HepG2 (cell line): ENCODE data around the gene GUCY1A1. TPM values are rescaled to one million over a fixed set of nuclear protein-coding genes. Genes with fewer than 3 reads are reported as not detected.
A peak's percentile ranks its signal among the peaks of the same experiment; 100 is the strongest.

ENCODE experiments used
- ATAC-seq: fragments of 200-7000 bp; cut with Tn5 transposase; 3 replicates; pipeline ENCODE4 v1.9.1; 2020; ENCODE audit warnings: mild to moderate bottlenecking, moderate library complexity
- BruUV-seq: library from RNA; stranded (reverse); fragments of 400-500 nt; replicated peaks from 2 replicates; lab custom pipeline; 2021; lab: Mats Ljungman, UMichigan
- CTCF ChIA-PET: fragments of 300-600 bp; formaldehyde crosslinking; extraction: SDS; loops from one replicate; lab custom pipeline; 2021; ENCODE audit warnings: low total read pairs, inconsistent platforms, low intra/inter-chr PET ratio; lab: Yijun Ruan, JAX
- POLR2A ChIA-PET: fragments of 350-600 bp; sonication (Branson Sonifier 250); formaldehyde crosslinking; loops from one replicate; lab custom pipeline; 2020; ENCODE audit warnings: antibody characterized with exemption, inconsistent platforms; lab: Yijun Ruan, JAX
- DNase-seq: peaks from one replicate; pipeline ENCODE4 v3.0.0-alpha.2; 2015; ENCODE audit warnings: low spot score
- FAIRE-seq: peaks from 3 replicates; lab custom pipeline; 2011; peaks lifted over from hg19 to GRCh38; lab: Jason Lieb, UNC
- H2AFZ ChIP-seq: one replicate; pipeline ENCODE4 v1.6.1; 2011; ENCODE audit warnings: low read length, inconsistent platforms
- H3K27ac ChIP-seq: fragments of 300-600 bp; 3 replicates; pipeline ENCODE4 v1.8.0; 2011; ENCODE audit warnings: mixed run types, mild to moderate bottlenecking, mixed read lengths, low read length, inconsistent platforms; ENCODE audit not compliant: insufficient read depth; ENCODE audit errors: extremely low read length
- H3K27me3 ChIP-seq, 2 experiments: fragments of 200-600 bp in 1 of 2; 2 replicates in 1 of 2; 3 replicates in 1 of 2; pipeline versions ENCODE4 v1.6.0 to v1.8.0; 2011; ENCODE audit warnings: low read length in 2 of 2, mild to moderate bottlenecking in 2 of 2, moderate library complexity in 2 of 2, inconsistent platforms in 1 of 2; ENCODE audit not compliant: insufficient read depth in 2 of 2, control insufficient read depth in 1 of 2
- H3K36me3 ChIP-seq, 2 experiments: fragments of 200-600 bp in 1 of 2; replicated peaks in 1 of 2; 2 replicates in 1 of 2; 3 replicates in 1 of 2; pipeline versions ENCODE4 v1.5.1 to v1.8.0; 2011; ENCODE audit warnings: low read length in 2 of 2, inconsistent platforms in 1 of 2; ENCODE audit not compliant: insufficient read depth in 2 of 2, control insufficient read depth in 1 of 2
- H3K4me1 ChIP-seq: 2 replicates; pipeline ENCODE4 v1.5.1; 2012; ENCODE audit warnings: low read length, inconsistent platforms; ENCODE audit not compliant: insufficient read depth
- H3K4me2 ChIP-seq: 2 replicates; pipeline ENCODE4 v1.6.0; 2011; ENCODE audit warnings: low read depth, low read length, inconsistent platforms
- H3K4me3 ChIP-seq, 3 experiments: fragments of 200-600 bp in 1 of 3; sonication (generic), shearing (Covaris generic) in 1 of 3; replicated peaks in 1 of 3; 2 replicates each; pipeline ENCODE4 v1.5.1; 2011 to 2016; ENCODE audit warnings: low read length in 3 of 3, inconsistent platforms in 2 of 3, low read depth in 2 of 3, mild to moderate bottlenecking in 2 of 3, control low read depth in 1 of 3, mixed read lengths in 1 of 3; ENCODE audit not compliant: insufficient read depth in 1 of 3
- H3K79me2 ChIP-seq: one replicate; pipeline ENCODE4 v1.6.1; 2011; ENCODE audit warnings: low read length, inconsistent platforms; ENCODE audit not compliant: insufficient read depth
- H3K9ac ChIP-seq: 2 replicates; pipeline ENCODE4 v1.6.0; 2011; ENCODE audit warnings: mild to moderate bottlenecking, low read depth, low read length, inconsistent platforms; ENCODE audit not compliant: insufficient read depth
- H3K9me3 ChIP-seq: 2 replicates; pipeline ENCODE4 v1.5.1; 2012; ENCODE audit warnings: mild to moderate bottlenecking, low read length
- H4K20me1 ChIP-seq: 2 replicates; pipeline ENCODE4 v1.6.0; 2011; ENCODE audit warnings: inconsistent platforms, mild to moderate bottlenecking, low read length, moderate library complexity; ENCODE audit not compliant: insufficient read depth
- DZIP1 ChIP-seq: sonication (generic); formaldehyde crosslinking; IDR thresholded peaks from 2 replicates; pipeline ENCODE4 v1.5.0; 2020; ENCODE audit warnings: mild to moderate bottlenecking, missing genetic modification reagents
- HDAC6 ChIP-seq: fragments of 200-600 bp; sonication (generic); IDR thresholded peaks from 2 replicates; pipeline ENCODE4 v1.7.0; 2017; ENCODE audit warnings: mild to moderate bottlenecking, antibody characterized with exemption, low read length, low read depth
- IRF1 ChIP-seq: sonication (generic); formaldehyde crosslinking; IDR thresholded peaks from 2 replicates; pipeline ENCODE4 v1.4.0; 2020; ENCODE audit warnings: low read depth, mild to moderate bottlenecking, missing genetic modification reagents
- MAFF ChIP-seq: IDR thresholded peaks from 2 replicates; pipeline ENCODE4 v1.6.1; 2011; ENCODE audit warnings: low read depth, low read length, improper control_type of control experiment
- MAFK ChIP-seq, 2 experiments: IDR thresholded peaks in 1 of 2; conservative IDR thresholded peaks in 1 of 2; 2 replicates each; pipeline ENCODE4 v1.6.1; 2011; ENCODE audit warnings: improper control_type of control experiment in 2 of 2, low read length in 2 of 2
- MBNL3 ChIP-seq: fragments of 250-450 bp; sonication (Bioruptor Pico); conservative IDR thresholded peaks from 2 replicates; pipeline ENCODE4 v1.8.0; 2022; ENCODE audit warnings: mild to moderate bottlenecking, inconsistent platforms
- PCBP2 ChIP-seq: fragments of 200-400 bp; formaldehyde crosslinking; optimal IDR thresholded peaks from 2 replicates; pipeline ENCODE3; 2018; ENCODE audit warnings: low read length, low read depth; ENCODE audit not compliant: poor library complexity, severe bottlenecking
- ZNF557 ChIP-seq: sonication (generic); formaldehyde crosslinking; IDR thresholded peaks from 2 replicates; pipeline ENCODE4 v1.4.0; 2020; ENCODE audit warnings: missing genetic modification reagents
- WGBS: methylation state at CpG from one replicate; pipeline ENCODE4 v1.1.6; 2017; ENCODE audit warnings: low lambda C conversion rate; 5-methylcytosine and 5-hydroxymethylcytosine counted together
- in situ Hi-C: cut with HindIII; loops from 2 replicates; pipeline ENCODE4 v1.10.0; 2017; ENCODE audit warnings: low pct_unique_long_range_greater_than_20kb; ENCODE audit not compliant: extremely low pct_ligation_motif_present
- intact Hi-C: fragments of 100-400 bp; cut with micrococcal nuclease; formaldehyde crosslinking; loops from one replicate; pipeline ENCODE4 v1.10.0; 2022; ENCODE audit not compliant: unreplicated experiment
- polyA plus RNA-seq, 8 experiments: library from polyadenylated mRNA; depleted of rRNA in 3 of 8; stranded (reverse) in 7 of 8; unstranded in 1 of 8; fragments of >200 nt; fragmentation: Illumina TruSeq in 4 of 8; extraction: Trizol in 4 of 8; gene quantifications; 2 replicates each; pipeline versions ENCODE4 v1.2.1 to v1.2.3, GENCODE V29; 2011 to 2016; ENCODE audit warnings: low read depth in 4 of 8, missing spikeins in 1 of 8, mixed read lengths in 1 of 8; ENCODE audit not compliant: insufficient read depth in 1 of 8
- total RNA-seq, 5 experiments: library from RNA; depleted of rRNA; stranded (reverse); fragments of >200 nt; fragmentation: Illumina TruSeq; extraction: Trizol; gene quantifications; 2 replicates each; pipeline ENCODE4 v1.2.3, GENCODE V29; 2016; ENCODE audit warnings: low read depth in 1 of 5
- TF ChIP-seq, protein P1 (sequence below): sonication (generic); formaldehyde crosslinking; IDR thresholded peaks from 2 replicates; pipeline ENCODE4 v1.4.0; 2020; ENCODE audit warnings: missing genetic modification reagents, borderline replicate concordance

The GUCY1A1 gene
- total and polyA plus RNA-seq, 2 of the 13 experiments (the other 11 are each of a cell fraction or from before 2014, with no cell fraction given): not detected

DNA sequence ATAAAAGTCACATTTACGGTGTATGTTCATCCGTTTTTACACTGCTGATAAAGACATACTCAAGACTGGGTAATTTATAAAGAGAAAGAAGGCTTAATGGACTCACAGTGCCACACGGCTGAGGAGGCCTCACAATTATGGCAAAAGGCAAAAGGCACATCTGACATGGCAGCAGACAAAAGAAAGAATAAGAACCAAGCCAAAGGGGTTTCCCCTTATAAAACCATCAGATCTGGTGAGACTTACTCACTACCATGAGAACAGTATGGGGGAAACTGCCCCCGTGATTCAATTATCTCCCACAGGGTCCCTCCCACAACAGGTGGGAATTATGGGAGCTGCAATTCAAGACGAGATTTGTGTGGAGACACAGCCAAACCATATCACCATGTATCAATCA lies 84.9 kb downstream of the GUCY1A1 start (continued):
- TF ChIP-seq, protein P1, sequence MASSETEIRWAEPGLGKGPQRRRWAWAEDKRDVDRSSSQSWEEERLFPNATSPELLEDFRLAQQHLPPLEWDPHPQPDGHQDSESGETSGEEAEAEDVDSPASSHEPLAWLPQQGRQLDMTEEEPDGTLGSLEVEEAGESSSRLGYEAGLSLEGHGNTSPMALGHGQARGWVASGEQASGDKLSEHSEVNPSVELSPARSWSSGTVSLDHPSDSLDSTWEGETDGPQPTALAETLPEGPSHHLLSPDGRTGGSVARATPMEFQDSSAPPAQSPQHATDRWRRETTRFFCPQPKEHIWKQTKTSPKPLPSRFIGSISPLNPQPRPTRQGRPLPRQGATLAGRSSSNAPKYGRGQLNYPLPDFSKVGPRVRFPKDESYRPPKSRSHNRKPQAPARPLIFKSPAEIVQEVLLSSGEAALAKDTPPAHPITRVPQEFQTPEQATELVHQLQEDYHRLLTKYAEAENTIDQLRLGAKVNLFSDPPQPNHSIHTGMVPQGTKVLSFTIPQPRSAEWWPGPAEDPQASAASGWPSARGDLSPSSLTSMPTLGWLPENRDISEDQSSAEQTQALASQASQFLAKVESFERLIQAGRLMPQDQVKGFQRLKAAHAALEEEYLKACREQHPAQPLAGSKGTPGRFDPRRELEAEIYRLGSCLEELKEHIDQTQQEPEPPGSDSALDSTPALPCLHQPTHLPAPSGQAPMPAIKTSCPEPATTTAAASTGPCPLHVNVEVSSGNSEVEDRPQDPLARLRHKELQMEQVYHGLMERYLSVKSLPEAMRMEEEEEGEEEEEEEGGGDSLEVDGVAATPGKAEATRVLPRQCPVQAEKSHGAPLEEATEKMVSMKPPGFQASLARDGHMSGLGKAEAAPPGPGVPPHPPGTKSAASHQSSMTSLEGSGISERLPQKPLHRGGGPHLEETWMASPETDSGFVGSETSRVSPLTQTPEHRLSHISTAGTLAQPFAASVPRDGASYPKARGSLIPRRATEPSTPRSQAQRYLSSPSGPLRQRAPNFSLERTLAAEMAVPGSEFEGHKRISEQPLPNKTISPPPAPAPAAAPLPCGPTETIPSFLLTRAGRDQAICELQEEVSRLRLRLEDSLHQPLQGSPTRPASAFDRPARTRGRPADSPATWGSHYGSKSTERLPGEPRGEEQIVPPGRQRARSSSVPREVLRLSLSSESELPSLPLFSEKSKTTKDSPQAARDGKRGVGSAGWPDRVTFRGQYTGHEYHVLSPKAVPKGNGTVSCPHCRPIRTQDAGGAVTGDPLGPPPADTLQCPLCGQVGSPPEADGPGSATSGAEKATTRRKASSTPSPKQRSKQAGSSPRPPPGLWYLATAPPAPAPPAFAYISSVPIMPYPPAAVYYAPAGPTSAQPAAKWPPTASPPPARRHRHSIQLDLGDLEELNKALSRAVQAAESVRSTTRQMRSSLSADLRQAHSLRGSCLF (CRISPR knock-in tag): no peak

DNA sequence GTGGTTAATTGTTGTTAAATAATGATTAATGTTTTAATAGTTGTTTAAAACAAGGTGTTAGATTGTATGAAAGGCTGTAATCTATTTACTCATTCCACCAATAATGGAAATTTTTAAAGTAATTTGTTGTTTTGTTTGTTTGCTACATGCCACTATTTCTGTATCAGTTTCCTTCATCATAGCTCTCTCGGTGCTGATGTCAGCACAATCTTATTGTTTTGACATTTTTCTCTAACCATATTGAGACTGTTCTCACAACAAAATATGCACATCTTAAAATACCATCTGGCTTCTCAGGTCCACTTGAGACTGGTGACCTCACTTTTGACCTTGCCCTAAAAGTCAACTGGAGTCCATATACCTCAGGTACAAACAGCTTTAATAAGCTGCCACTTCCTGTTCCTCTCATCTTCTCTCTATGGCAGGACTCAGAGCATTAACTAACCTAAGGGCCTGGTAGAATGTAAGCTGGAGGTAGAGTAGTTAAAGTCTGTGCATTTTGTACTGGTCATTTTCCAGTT lies 91.2 kb downstream of the GUCY1A1 start:
- no peak overlapping the region for H2AFZ ChIP-seq
- H3K9me3 ChIP-seq: no peaks in the 10 kb centered on the region
- H4K20me1 ChIP-seq: no peaks in the 10 kb centered on the region
- in situ Hi-C loops: no loop called here
- H3K79me2 ChIP-seq: no peaks in the 10 kb centered on the region
- WGBS: 83% methylated on average over 1 of the region's 1 CpG
- H3K4me1 ChIP-seq: no peaks in the 10 kb centered on the region
- ATAC-seq (no peak), FAIRE-seq (no peak)
- no peaks in the 10 kb centered on the region for H3K27me3 ChIP-seq
- CTCF ChIA-PET: no interaction called here
- no peak overlapping the region for H3K9ac ChIP-seq
- intact Hi-C loops: no loop called here
- no peaks in the 10 kb centered on the region for H3K36me3 ChIP-seq
- BruUV-seq: no TSS peak
- no peak overlapping the region for H3K4me3 ChIP-seq
- no peak for TF ChIP-seq HDAC6
- no peak for TF ChIP-seq PCBP2
- TF ChIP-seq MBNL3 (CRISPR knock-in tag): no peak
- no peak for TF ChIP-seq DZIP1
- TF ChIP-seq IRF1: no peak
- peak; percentile 83 to 92 for TF ChIP-seq MAFK (conservative IDR thresholded peaks at IDR 0.05 in 1 of 2, IDR thresholded peaks at IDR 0.05 in 1 of 2; ENCODE audit: low read length in 2 of 2)
- no peak for TF ChIP-seq ZNF557 (CRISPR knock-in tag)
- TF ChIP-seq MAFF: peak; percentile 82
- TF ChIP-seq, all 625 proteins: peak for 2
- Histone ChIP-seq H3K27ac (no peak overlapping the region), H3K4me2 (no peak overlapping the region)
- DNase-seq: no peak
- POLR2A ChIA-PET: no interaction called here
